Liver (tissue), 9 donors: ENCODE results near the gene MYBPC1. TPM values are rescaled to one million over a fixed set of nuclear protein-coding genes. Genes with fewer than 3 reads are reported as not detected.

Experiments used
- DNase-seq: peaks from one replicate; pipeline ENCODE4 v3.0.0-alpha.2; 2017; ENCODE audit warnings: low spot score
- H3K27ac ChIP-seq, 2 donors: one replicate each; pipeline ENCODE4 v1.7.0; 2013; ENCODE audit warnings: inconsistent platforms in 2 of 2, low read length in 2 of 2, control low read depth in 1 of 2, low read depth in 1 of 2, mild to moderate bottlenecking in 1 of 2
- H3K27me3 ChIP-seq, 4 donors: one replicate each; pipeline versions ENCODE4 v1.6.1 to v1.7.0; 2013; ENCODE audit warnings: low read length in 3 of 4, inconsistent platforms in 1 of 4, mild to moderate bottlenecking in 1 of 4, moderate library complexity in 1 of 4; ENCODE audit not compliant: control insufficient read depth in 4 of 4, insufficient read depth in 4 of 4
- H3K36me3 ChIP-seq, 4 donors: one replicate each; pipeline versions ENCODE4 v1.6.1 to v1.7.0; 2013; ENCODE audit warnings: low read length in 3 of 4, mild to moderate bottlenecking in 3 of 4, low read depth in 1 of 4, moderate library complexity in 1 of 4; ENCODE audit not compliant: control insufficient read depth in 4 of 4, insufficient read depth in 3 of 4
- H3K4me1 ChIP-seq, 4 donors: one replicate each; pipeline versions ENCODE4 v1.6.1 to v1.7.0; 2013; ENCODE audit warnings: low read length in 3 of 4, mild to moderate bottlenecking in 3 of 4, moderate library complexity in 1 of 4; ENCODE audit not compliant: control insufficient read depth in 4 of 4, insufficient read depth in 4 of 4
- H3K4me3 ChIP-seq, 3 donors: one replicate each; pipeline versions ENCODE4 v1.6.1 to v1.7.0; 2013; ENCODE audit warnings: low read length in 3 of 3, control low read depth in 1 of 3, low read depth in 1 of 3, mild to moderate bottlenecking in 1 of 3
- H3K9ac ChIP-seq, 2 donors: one replicate each; pipeline ENCODE4 v1.7.0; 2013; ENCODE audit warnings: low read length in 2 of 2, mild to moderate bottlenecking in 2 of 2, moderate library complexity in 2 of 2, control low read depth in 1 of 2, low read depth in 1 of 2
- H3K9me3 ChIP-seq, 4 donors: one replicate each; pipeline versions ENCODE4 v1.6.1 to v1.7.0; 2013; ENCODE audit warnings: low read length in 3 of 4; ENCODE audit not compliant: control insufficient read depth in 4 of 4
- EGR1 ChIP-seq, 2 donors: IDR thresholded peaks; 2 replicates each; pipeline ENCODE4 v1.6.1; 2016 to 2018; ENCODE audit warnings: antibody characterized with exemption in 2 of 2, low read depth in 2 of 2
- FOXA1 ChIP-seq: IDR thresholded peaks from 2 replicates; pipeline ENCODE4 v1.6.1; 2016; ENCODE audit warnings: antibody characterized with exemption
- FOXA2 ChIP-seq: IDR thresholded peaks from 2 replicates; pipeline ENCODE4 v1.6.1; 2016; ENCODE audit warnings: antibody characterized with exemption
- GABPA ChIP-seq, 2 donors: IDR thresholded peaks in 1 of 2; conservative IDR thresholded peaks in 1 of 2; 2 replicates each; pipeline ENCODE4 v1.6.1; 2016; ENCODE audit warnings: antibody characterized with exemption in 2 of 2, mild to moderate bottlenecking in 1 of 2, moderate library complexity in 1 of 2
- HNF4A ChIP-seq, 2 donors: conservative IDR thresholded peaks; 2 replicates each; pipeline ENCODE4 v1.6.1; 2016; ENCODE audit warnings: antibody characterized with exemption in 2 of 2, mild to moderate bottlenecking in 2 of 2
- HNF4G ChIP-seq: IDR thresholded peaks from 2 replicates; pipeline ENCODE4 v1.6.1; 2016; ENCODE audit warnings: antibody characterized with exemption
- JUND ChIP-seq, 2 donors: IDR thresholded peaks; 2 replicates each; pipeline ENCODE4 v1.6.1; 2016; ENCODE audit warnings: antibody characterized with exemption in 2 of 2
- NR2F2 ChIP-seq: IDR thresholded peaks from 2 replicates; pipeline ENCODE4 v1.6.1; 2016; ENCODE audit warnings: antibody characterized with exemption
- RAD21 ChIP-seq, 2 donors: IDR thresholded peaks; 2 replicates each; pipeline ENCODE4 v1.6.1; 2016; ENCODE audit warnings: antibody characterized with exemption in 2 of 2, mild to moderate bottlenecking in 2 of 2
- REST ChIP-seq: IDR thresholded peaks from 2 replicates; pipeline ENCODE4 v1.6.1; 2016; ENCODE audit warnings: antibody characterized with exemption, mild to moderate bottlenecking
- RXRA ChIP-seq, 2 donors: IDR thresholded peaks; 2 replicates each; pipeline ENCODE4 v1.6.1; 2017 to 2018; ENCODE audit warnings: antibody characterized with exemption in 2 of 2, mild to moderate bottlenecking in 1 of 2
- SP1 ChIP-seq: IDR thresholded peaks from 2 replicates; pipeline ENCODE4 v1.6.1; 2018; ENCODE audit warnings: antibody characterized with exemption, mild to moderate bottlenecking
- TAF1 ChIP-seq: conservative IDR thresholded peaks from 2 replicates; pipeline ENCODE4 v1.6.1; 2016; ENCODE audit warnings: antibody characterized with exemption, mild to moderate bottlenecking
- YY1 ChIP-seq: IDR thresholded peaks from 2 replicates; pipeline ENCODE4 v1.6.1; 2016; ENCODE audit warnings: antibody characterized with exemption, mild to moderate bottlenecking
- WGBS: extraction: QIAGEN DNeasy Blood & Tissue Kit; methylation state at CpG from one replicate; pipeline ENCODE4 v1.1.7; 2013; 5-methylcytosine and 5-hydroxymethylcytosine counted together
- polyA plus RNA-seq, 2 donors: library from polyadenylated mRNA; stranded (reverse) in 1 of 2; unstranded in 1 of 2; fragments of 200-250 nt in 1 of 2; fragments of >200 nt in 1 of 2; fragmentation: Nextera tagmentation in 1 of 2; extraction: Ambion mirVana in 1 of 2; gene quantifications; one replicate each; pipeline versions ENCODE4 v1.2.1 to v1.2.3, GENCODE V29; 2013 to 2015
- total RNA-seq, 2 donors: library from RNA; depleted of rRNA; stranded (reverse); fragments of >200 nt; gene quantifications; one replicate each; pipeline ENCODE4 v1.2.3, GENCODE V29; 2014
- TF ChIP-seq, protein P1 (sequence below): IDR thresholded peaks from 2 replicates; pipeline ENCODE4 v1.6.1; 2016; ENCODE audit warnings: antibody characterized with exemption
- TF ChIP-seq, protein P2 (sequence below): IDR thresholded peaks from 2 replicates; pipeline ENCODE4 v1.6.1; 2016; ENCODE audit warnings: antibody characterized with exemption
- TF ChIP-seq, protein P3 (sequence below): IDR thresholded peaks from 2 replicates; pipeline ENCODE4 v1.6.1; 2016; ENCODE audit warnings: antibody characterized with exemption
- donor health status: healthy.
- donor health status: healthy.
- donor health status: healthy.
- donor health status: healthy.
- donor health status: healthy.

Gene MYBPC1
- total and polyA plus RNA-seq, 4 donors: under 0.01 TPM; not detected in 3

- no peak for DNase-seq
- no peak overlapping the region for H3K27ac ChIP-seq
- no peak for TF ChIP-seq GABPA (IDR thresholded peaks at IDR 0.05 in 1 of 2, conservative IDR thresholded peaks at IDR 0.05 in 1 of 2)
- TF ChIP-seq EGR1 (IDR thresholded peaks at IDR 0.05; ENCODE audit: low read depth in 2 of 2): no peak
- no peak for TF ChIP-seq FOXA2
- TF ChIP-seq, protein P1, sequence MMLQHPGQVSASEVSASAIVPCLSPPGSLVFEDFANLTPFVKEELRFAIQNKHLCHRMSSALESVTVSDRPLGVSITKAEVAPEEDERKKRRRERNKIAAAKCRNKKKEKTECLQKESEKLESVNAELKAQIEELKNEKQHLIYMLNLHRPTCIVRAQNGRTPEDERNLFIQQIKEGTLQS: no peak
- no peak for TF ChIP-seq REST
- no peak for TF ChIP-seq HNF4G
- TF ChIP-seq, protein P2, sequence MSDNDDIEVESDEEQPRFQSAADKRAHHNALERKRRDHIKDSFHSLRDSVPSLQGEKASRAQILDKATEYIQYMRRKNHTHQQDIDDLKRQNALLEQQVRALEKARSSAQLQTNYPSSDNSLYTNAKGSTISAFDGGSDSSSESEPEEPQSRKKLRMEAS: no peak
- no peak for TF ChIP-seq NR2F2
- no peak for TF ChIP-seq HNF4A (conservative IDR thresholded peaks at IDR 0.05)
- no peak for TF ChIP-seq TAF1
- TF ChIP-seq SP1: no peak
- TF ChIP-seq RAD21 (IDR thresholded peaks at IDR 0.05): no peak
- no peak for TF ChIP-seq FOXA1
- TF ChIP-seq, protein P3, sequence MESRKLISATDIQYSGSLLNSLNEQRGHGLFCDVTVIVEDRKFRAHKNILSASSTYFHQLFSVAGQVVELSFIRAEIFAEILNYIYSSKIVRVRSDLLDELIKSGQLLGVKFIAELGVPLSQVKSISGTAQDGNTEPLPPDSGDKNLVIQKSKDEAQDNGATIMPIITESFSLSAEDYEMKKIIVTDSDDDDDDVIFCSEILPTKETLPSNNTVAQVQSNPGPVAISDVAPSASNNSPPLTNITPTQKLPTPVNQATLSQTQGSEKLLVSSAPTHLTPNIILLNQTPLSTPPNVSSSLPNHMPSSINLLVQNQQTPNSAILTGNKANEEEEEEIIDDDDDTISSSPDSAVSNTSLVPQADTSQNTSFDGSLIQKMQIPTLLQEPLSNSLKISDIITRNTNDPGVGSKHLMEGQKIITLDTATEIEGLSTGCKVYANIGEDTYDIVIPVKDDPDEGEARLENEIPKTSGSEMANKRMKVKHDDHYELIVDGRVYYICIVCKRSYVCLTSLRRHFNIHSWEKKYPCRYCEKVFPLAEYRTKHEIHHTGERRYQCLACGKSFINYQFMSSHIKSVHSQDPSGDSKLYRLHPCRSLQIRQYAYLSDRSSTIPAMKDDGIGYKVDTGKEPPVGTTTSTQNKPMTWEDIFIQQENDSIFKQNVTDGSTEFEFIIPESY: no peak
- TF ChIP-seq YY1: no peak
- TF ChIP-seq JUND (IDR thresholded peaks at IDR 0.05): no peak
- no peak for TF ChIP-seq RXRA (IDR thresholded peaks at IDR 0.05)
These were observed 112.5 kb downstream of the MYBPC1 start for GRCh38 chr12:101707131-101707782.

DNA sequence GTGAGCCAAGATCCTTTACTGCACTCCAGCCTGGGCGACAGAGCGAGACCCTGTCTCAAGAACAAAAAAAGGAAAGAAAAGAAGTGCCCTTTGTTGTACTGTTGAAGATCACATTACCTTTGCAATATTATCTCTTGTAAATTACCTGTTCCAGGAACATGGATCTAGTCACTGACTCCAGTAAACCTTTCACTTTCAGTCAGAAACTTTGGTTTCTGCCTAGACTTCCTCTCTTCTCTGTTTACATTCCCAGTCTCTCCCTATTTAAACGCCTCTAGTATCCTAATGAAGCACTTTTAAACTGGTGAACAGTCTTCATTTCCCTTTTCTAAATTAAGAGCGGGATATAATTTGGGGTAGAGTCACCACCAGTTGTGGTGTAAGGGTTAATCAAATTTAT, 115.5 kb downstream of the MYBPC1 start:
- Histone ChIP-seq H3K9ac (peak overlapping the region in 1 of 2 donors; percentile 27), H3K27me3 (no peaks in the 10 kb centered on the region), H3K4me1 (peaks cover 6 to 53% (median 46%) of the 10 kb centered on the region in 4 donors), H3K27ac (peak overlapping the region; percentile 75 to 87), H3K4me3 (no peak overlapping the region), H3K9me3 (no peaks in the 10 kb centered on the region), H3K36me3 (no peaks in the 10 kb centered on the region)
- DNase-seq: no peak
- TF ChIP-seq FOXA2 (peak; percentile 43), SP1 (peak; percentile 20), RAD21 (IDR thresholded peaks at IDR 0.05) (no peak), NR2F2 (no peak), TAF1 (no peak)
- WGBS: 72% methylated on average over 4 of the region's 4 CpGs

More at GRCh38 chr12:101707131-101707782, 112.5 kb downstream of the MYBPC1 start:
- Histone ChIP-seq H3K9me3 (no peaks in the 10 kb centered on the region), H3K4me1 (peaks cover 8 to 36% (median 24%) of the 10 kb centered on the region in 4 donors), H3K9ac (no peak overlapping the region), H3K36me3 (no peaks in the 10 kb centered on the region), H3K27me3 (no peaks in the 10 kb centered on the region), H3K4me3 (no peak overlapping the region)
